AG09309 (cell line): ENCODE results near the gene CCDC116.
"Not testable (repeated sequence)": the region's sequence is repeated elsewhere in the genome, so short reads cannot be mapped to it uniquely, and the experiment has no call there.

Experiments used
- DNase-seq: peaks from one replicate; pipeline ENCODE4 v3.0.0-alpha.2; 2010; ENCODE audit warnings: low read depth
- H3K4me3 ChIP-seq: 2 replicates; pipeline ENCODE4 v1.5.1; 2011; ENCODE audit warnings: mild to moderate bottlenecking, low read depth, low read length, moderate library complexity; ENCODE audit not compliant: control insufficient read depth
- TF ChIP-seq, protein P1 (sequence below): IDR thresholded peaks from 2 replicates; pipeline ENCODE4 v1.5.1; 2011; ENCODE audit warnings: mild to moderate bottlenecking, low read depth, low read length, inconsistent platforms; ENCODE audit not compliant: insufficient read depth, control insufficient read depth; ENCODE audit errors: missing control alignments

Gene CCDC116

DNA sequence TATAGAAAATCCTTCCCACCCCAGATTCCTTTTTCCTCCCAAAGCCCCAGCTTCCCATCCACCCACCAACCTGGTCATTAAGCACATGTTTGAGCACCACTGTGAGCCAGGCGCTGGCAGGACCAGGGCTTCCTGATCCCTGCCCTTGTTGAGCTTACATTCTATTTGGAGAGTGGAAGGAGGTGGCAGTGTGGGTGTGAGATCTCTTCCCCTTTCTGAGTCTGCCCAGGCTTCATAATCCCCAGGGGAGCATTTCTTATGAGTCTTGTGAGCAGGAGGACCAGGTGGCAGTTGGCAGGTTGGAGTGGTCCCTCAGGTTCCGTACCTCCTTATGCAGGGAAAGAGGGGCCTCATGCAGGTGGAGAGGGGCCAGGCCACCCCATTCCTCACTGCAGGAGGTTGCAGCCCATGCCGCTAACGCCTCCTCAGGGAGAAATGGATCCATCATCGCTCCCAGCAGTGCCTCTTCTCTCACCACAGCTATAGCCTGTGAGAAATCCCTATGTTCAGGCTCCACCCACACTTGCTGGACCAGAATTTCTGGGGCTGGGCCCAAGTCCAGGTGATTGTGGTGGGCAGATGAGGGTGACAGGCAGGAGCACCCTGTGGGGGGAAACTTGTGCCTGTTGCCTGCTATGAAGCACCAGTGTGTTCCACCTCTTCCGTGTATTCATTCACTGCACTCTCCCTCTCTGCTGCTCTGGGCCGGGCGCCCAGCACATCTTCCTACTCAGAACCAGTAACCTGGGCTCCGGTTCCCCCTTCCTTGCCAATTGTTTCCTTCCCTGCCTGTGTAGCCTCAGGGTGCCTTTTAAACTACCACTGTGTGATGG is 41.5 kb upstream of the CCDC116 start:
- TF ChIP-seq, protein P1, sequence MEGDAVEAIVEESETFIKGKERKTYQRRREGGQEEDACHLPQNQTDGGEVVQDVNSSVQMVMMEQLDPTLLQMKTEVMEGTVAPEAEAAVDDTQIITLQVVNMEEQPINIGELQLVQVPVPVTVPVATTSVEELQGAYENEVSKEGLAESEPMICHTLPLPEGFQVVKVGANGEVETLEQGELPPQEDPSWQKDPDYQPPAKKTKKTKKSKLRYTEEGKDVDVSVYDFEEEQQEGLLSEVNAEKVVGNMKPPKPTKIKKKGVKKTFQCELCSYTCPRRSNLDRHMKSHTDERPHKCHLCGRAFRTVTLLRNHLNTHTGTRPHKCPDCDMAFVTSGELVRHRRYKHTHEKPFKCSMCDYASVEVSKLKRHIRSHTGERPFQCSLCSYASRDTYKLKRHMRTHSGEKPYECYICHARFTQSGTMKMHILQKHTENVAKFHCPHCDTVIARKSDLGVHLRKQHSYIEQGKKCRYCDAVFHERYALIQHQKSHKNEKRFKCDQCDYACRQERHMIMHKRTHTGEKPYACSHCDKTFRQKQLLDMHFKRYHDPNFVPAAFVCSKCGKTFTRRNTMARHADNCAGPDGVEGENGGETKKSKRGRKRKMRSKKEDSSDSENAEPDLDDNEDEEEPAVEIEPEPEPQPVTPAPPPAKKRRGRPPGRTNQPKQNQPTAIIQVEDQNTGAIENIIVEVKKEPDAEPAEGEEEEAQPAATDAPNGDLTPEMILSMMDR, result no peak
- DNase-seq, result no peak
- H3K4me3 ChIP-seq, result no peak overlapping the region

DNA sequence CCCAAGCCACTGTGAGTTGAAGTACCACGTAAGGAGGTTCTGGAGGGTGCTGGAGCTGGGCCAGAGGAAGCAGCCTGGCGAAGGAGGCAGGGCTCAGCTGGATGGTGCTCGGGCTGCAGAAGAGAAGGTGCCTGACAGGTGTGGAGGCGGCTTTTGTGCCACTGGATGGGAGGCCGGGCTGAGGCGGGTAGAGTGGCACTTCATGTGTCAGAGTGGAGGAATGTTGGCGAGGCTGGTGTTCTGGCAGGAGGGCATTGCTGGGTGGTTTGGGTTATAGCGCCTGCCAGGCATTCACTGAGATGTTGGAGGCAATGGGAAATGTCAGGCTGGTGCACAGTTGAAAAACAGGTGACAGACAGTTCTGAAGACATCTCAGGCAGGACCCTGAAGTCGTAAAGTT is 40.9 kb upstream of the CCDC116 start:
- DNase-seq, result no peak
- H3K4me3 ChIP-seq, result no peak overlapping the region
- TF ChIP-seq, protein P1, result no peak

DNA sequence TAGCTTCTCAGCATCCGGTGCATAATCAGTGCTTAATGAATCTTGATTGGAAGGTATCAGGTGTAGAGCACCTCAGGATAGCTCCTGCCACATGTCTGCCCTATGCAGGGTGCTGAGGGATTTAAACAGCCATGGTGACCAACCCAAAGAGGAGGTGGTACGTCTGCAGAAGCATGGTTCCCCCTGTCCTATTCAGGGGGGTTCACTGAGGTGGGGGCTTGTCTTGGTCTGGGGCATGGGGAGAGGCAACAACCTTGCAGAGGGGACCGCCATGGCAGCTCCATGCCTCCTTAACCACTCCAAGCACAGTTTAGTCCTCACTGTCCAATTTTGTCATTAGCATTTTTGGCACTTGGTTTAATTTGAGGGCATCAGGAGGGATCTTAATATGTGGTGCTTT is 40.1 kb upstream of the CCDC116 start:
- no peak for DNase-seq
- TF ChIP-seq, protein P1, result no peak
- H3K4me3 ChIP-seq, result no peak overlapping the region

DNA sequence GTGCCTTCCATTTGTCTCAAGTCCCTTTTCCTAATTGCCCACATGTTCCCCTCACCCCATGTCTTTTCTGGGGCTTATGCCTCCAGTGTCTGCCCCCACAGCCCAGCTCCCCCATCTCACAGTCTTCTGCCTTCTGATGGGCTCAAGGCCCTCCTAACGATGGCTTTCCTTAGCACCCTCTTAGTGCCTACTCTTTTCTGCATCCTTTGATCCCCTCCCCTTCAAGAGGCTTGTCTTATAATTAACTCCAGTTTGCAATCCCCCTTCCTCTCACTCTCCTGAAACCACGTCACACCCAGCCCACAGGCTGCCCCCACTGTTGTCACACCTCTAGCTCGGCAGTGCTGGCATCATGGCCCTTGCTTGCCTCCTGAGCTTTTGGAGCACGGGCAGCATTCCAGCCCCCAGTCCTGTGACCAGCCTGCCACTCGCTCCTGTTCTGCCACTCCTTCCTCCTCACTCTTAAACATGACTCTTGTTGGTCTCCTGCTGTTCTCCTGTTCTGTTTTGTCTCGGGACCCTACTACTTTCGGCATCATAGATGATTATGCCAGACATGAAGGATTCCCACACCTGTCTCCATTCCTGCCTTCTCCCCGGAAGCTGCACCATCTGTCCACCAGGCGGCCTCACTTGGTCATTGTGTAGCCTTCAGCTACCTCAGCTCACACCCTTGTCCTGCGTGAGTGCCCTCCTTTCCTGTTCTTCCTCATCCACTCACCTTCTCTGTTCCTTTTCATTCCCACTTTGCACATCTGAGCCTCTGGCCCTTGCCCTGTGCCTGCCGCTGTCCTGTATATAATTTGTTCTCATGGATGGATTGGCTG is 38.9 kb upstream of the CCDC116 start:
- DNase-seq, result no peak
- H3K4me3 ChIP-seq, result no peak overlapping the region
- TF ChIP-seq, protein P1, result peak; percentile 35

DNA sequence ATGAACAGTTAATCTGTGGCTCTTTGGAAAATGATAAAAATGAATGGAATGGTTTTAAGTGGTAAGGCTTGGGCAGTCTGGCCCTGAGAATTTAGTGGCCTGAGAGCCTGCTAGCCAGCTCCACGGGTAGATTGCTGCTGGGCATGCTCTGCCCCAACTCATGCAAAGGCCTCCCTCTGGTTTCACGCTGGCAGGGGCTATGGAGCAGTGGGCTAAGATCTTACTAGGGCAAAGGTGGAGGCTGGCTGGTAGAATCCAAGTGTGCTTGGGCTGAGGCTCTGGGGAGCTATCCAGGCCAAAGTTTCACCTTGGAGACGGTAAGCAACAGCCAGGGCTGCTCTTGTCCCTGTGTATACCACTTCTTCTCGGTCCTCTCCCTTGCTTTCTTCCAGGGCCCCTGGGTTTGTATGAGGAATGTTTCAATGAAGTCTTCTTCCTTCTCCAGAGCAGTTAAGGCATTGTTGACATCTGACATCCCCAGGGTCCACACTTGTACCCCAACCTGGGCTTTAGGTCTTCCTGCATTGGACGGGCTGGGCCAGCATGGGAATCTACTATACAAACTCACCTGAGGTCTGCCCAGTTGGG is 37.6 kb upstream of the CCDC116 start:
- no peak for DNase-seq
- H3K4me3 ChIP-seq, result no peak overlapping the region
- TF ChIP-seq, protein P1, result no peak

DNA sequence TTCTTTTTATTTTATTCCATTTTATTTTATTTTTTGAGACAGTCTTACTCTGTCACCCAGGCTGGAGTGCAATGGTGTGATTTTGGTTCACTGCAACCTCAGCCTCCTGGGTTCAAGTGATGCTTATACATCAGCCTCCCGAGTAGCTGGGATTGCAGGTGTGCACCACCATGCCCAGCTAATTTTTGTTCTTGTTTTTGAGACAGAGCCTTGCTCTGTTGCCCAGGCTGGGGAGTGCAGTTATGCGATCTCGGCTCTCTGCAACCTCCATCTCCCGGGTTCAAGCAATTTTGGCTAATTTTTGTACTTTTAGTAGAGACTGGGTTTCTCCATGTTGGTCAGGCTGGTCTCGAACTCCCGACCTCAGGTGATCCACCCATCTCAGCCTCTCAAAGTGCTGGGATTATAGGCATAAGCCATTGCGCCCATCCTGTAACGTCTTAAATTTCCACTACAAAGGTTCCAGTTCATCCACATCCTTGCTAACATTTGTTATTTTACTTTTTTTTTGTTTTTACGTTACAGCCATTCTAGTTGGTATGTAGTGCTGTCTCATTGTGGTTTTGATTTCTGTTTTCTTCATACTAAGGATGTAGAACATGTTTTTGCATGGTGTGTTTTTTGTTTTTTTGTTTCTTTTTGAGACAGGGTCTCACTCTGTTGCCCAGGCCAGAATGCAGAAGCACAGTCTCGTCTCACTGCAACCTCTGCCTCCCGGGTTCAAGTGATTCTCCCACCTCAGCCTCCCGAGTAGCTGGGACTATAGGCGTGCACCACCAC is 36.0 kb upstream of the CCDC116 start:
- not testable (repeated sequence) for H3K4me3 ChIP-seq, DNase-seq
